MM.1S (cell line): ENCODE data around the gene SH3D19.

Experiments used
- EZH2 ChIP-seq: fragments of 300-600 bp; sonication (generic); optimal IDR thresholded peaks from 2 replicates; pipeline ENCODE3; 2017; ENCODE audit warnings: low read depth, mild to moderate bottlenecking, antibody characterized with exemption, low read length, mixed read lengths
- TF ChIP-seq, protein P1 (sequence below): fragments of 300-600 bp; sonication (generic); IDR thresholded peaks from 2 replicates; pipeline ENCODE4 v1.5.1; 2016; ENCODE audit warnings: antibody characterized with exemption, low read length, mixed read lengths

GRCh38 chr4:151276787-151277562 lies 48.4 kb downstream of the SH3D19 start, which contains the start of gene PRSS48:
- TF ChIP-seq EZH2 = no peak
- TF ChIP-seq, protein P1, sequence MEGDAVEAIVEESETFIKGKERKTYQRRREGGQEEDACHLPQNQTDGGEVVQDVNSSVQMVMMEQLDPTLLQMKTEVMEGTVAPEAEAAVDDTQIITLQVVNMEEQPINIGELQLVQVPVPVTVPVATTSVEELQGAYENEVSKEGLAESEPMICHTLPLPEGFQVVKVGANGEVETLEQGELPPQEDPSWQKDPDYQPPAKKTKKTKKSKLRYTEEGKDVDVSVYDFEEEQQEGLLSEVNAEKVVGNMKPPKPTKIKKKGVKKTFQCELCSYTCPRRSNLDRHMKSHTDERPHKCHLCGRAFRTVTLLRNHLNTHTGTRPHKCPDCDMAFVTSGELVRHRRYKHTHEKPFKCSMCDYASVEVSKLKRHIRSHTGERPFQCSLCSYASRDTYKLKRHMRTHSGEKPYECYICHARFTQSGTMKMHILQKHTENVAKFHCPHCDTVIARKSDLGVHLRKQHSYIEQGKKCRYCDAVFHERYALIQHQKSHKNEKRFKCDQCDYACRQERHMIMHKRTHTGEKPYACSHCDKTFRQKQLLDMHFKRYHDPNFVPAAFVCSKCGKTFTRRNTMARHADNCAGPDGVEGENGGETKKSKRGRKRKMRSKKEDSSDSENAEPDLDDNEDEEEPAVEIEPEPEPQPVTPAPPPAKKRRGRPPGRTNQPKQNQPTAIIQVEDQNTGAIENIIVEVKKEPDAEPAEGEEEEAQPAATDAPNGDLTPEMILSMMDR = peak; percentile 89
